ENCODE data around the gene PHTF2. TPM values are rescaled to one million over a fixed set of nuclear protein-coding genes. Genes with fewer than 3 reads are reported as not detected.

Gene PHTF2
- polyA plus RNA-seq (2013) = 14.7 TPM

- CTCF ChIA-PET = interaction anchor here (0.8 to 3.2 kb wide), 7 partner anchors 11 to 147 kb away, joined by 3 to 9 read pairs (median 4); no protein-coding TSS in a partner anchor
- no peaks in the 10 kb centered on the region for H3K27me3 ChIP-seq (replicated peaks in 2 of 5; ENCODE audit: control insufficient read depth in 4 of 5, insufficient read depth in 5 of 5, low read length in 4 of 5)
- H3K27ac ChIP-seq (ENCODE audit: insufficient read depth in 1 of 2, low read depth in 1 of 2, low read length in 2 of 2, poor library complexity in 1 of 2, severe bottlenecking in 2 of 2) = peak within 1 kb of the TSS; percentile 69 to 84
- 0% methylated on average over 58 of the region's 61 CpGs for WGBS (ENCODE audit: insufficient coverage)
- POLR2A ChIA-PET = interaction anchor here (0.5 kb wide), 1 partner anchor 78 kb away, joined by 7 read pairs; no protein-coding TSS in a partner anchor
- H3K36me3 ChIP-seq (ENCODE audit: control insufficient read depth in 4 of 4, insufficient read depth in 4 of 4, low read length in 3 of 4) = peaks cover 0 to 9% (median 6%) of the 10 kb centered on the region in 4 experiments
- H3K9me3 ChIP-seq (ENCODE audit: control extremely low read depth in 1 of 5, control insufficient read depth in 4 of 5, insufficient read depth in 2 of 5, low read depth in 1 of 5, low read length in 4 of 5) = no peaks in the 10 kb centered on the region
- peak; percentile 99 to 100 (median 100) for DNase-seq
- H3K4me3 ChIP-seq (ENCODE audit: control insufficient read depth in 1 of 7, extremely low read depth in 1 of 7, insufficient read depth in 4 of 7, low read depth in 2 of 7, low read length in 6 of 7) = peak within 1 kb of the TSS; percentile 78 to 99 (median 97)
- H3K4me1 ChIP-seq (ENCODE audit: control extremely low read depth in 1 of 4, control insufficient read depth in 4 of 4, insufficient read depth in 4 of 4, low read length in 3 of 4) = peaks cover 25 to 51% (median 37%) of the 10 kb centered on the region in 4 experiments
Measured at GRCh38 chr7:77798394-77799077, at the start of gene PHTF2, which contains the start of gene TMEM60. PHTF2 (plus strand) TSS chr7:77798773. TMEM60 (minus strand) TSS chr7:77798434; CDS start chr7:77794373, 4,061 bp downstream.

GRCh38 chr7:77752016-77752415 lies 46.6 kb upstream of the PHTF2 start:
- H3K4me3 ChIP-seq (ENCODE audit: control insufficient read depth in 1 of 7, extremely low read depth in 1 of 7, insufficient read depth in 4 of 7, low read depth in 2 of 7, low read length in 6 of 7) = peak overlapping the region in 3 of 7 experiments; percentile 32 to 55 (median 49)
- ChIA-PET POLR2A (interaction anchor here (1.2 kb wide), 1 partner anchor 37 kb away, joined by 3 read pairs; no protein-coding TSS in a partner anchor), CTCF (interaction anchor here (1.0 to 6.3 kb wide), 6 partner anchors 10 to 93 kb away, joined by 3 to 69 read pairs (median 4); partner anchors contain the start of gene RSBN1L)
- no peaks in the 10 kb centered on the region for H3K27me3 ChIP-seq (replicated peaks in 2 of 5; ENCODE audit: control insufficient read depth in 4 of 5, insufficient read depth in 5 of 5, low read length in 4 of 5)
- DNase-seq = peak; percentile 93 to 99 (median 98)
- WGBS (ENCODE audit: insufficient coverage) = no CpG with 5 or more reads among the region's 2 CpGs
- H3K36me3 ChIP-seq (ENCODE audit: control insufficient read depth in 4 of 4, insufficient read depth in 4 of 4, low read length in 3 of 4) = peaks cover 2 to 10% (median 7%) of the 10 kb centered on the region in 4 experiments
- H3K9me3 ChIP-seq (ENCODE audit: control extremely low read depth in 1 of 5, control insufficient read depth in 4 of 5, insufficient read depth in 2 of 5, low read depth in 1 of 5, low read length in 4 of 5) = peaks cover 0 to 3% (median 0%) of the 10 kb centered on the region in 5 experiments
- peaks cover 24 to 43% (median 39%) of the 10 kb centered on the region in 4 experiments for H3K4me1 ChIP-seq (ENCODE audit: control extremely low read depth in 1 of 4, control insufficient read depth in 4 of 4, insufficient read depth in 4 of 4, low read length in 3 of 4)
- H3K27ac ChIP-seq (ENCODE audit: insufficient read depth in 1 of 2, low read depth in 1 of 2, low read length in 2 of 2, poor library complexity in 1 of 2, severe bottlenecking in 2 of 2) = peak overlapping the region; percentile 69 to 83

GRCh38 chr7:77753173-77753572 lies 45.4 kb upstream of the PHTF2 start:
- WGBS (ENCODE audit: insufficient coverage) = no CpG with 5 or more reads among the region's 1 CpG
- DNase-seq = peak in 2 of 3 donors; percentile 61 to 74
- Histone ChIP-seq H3K27ac (ENCODE audit: insufficient read depth in 1 of 2, low read depth in 1 of 2, low read length in 2 of 2, poor library complexity in 1 of 2, severe bottlenecking in 2 of 2) (peak overlapping the region; percentile 56 to 83), H3K9me3 (ENCODE audit: control extremely low read depth in 1 of 5, control insufficient read depth in 4 of 5, insufficient read depth in 2 of 5, low read depth in 1 of 5, low read length in 4 of 5) (no peaks in the 10 kb centered on the region), H3K36me3 (ENCODE audit: control insufficient read depth in 4 of 4, insufficient read depth in 4 of 4, low read length in 3 of 4) (peaks cover 2 to 12% (median 6%) of the 10 kb centered on the region in 4 experiments), H3K4me1 (ENCODE audit: control extremely low read depth in 1 of 4, control insufficient read depth in 4 of 4, insufficient read depth in 4 of 4, low read length in 3 of 4) (peaks cover 28 to 47% (median 44%) of the 10 kb centered on the region in 4 experiments), H3K27me3 (replicated peaks in 2 of 5; ENCODE audit: control insufficient read depth in 4 of 5, insufficient read depth in 5 of 5, low read length in 4 of 5) (no peaks in the 10 kb centered on the region), H3K4me3 (ENCODE audit: control insufficient read depth in 1 of 7, extremely low read depth in 1 of 7, insufficient read depth in 4 of 7, low read depth in 2 of 7, low read length in 6 of 7) (peak overlapping the region in 2 of 7 experiments; percentile 8 to 14)
- POLR2A ChIA-PET = interaction anchor here (1.2 kb wide), 1 partner anchor 38 kb away, joined by 3 read pairs; no protein-coding TSS in a partner anchor
- CTCF ChIA-PET = interaction anchor here (0.9 to 6.3 kb wide), 10 partner anchors 9 to 102 kb away, joined by 3 to 69 read pairs (median 5); partner anchors contain the start of gene RSBN1L

- POLR2A ChIA-PET = no interaction called here
- H3K27ac ChIP-seq (ENCODE audit: insufficient read depth in 1 of 2, low read depth in 1 of 2, low read length in 2 of 2, poor library complexity in 1 of 2, severe bottlenecking in 2 of 2) = no peak overlapping the region
Measured at GRCh38 chr7:77757589-77757988, 41.0 kb upstream of the PHTF2 start.

GRCh38 chr7:77759294-77759889 lies 39.2 kb upstream of the PHTF2 start:
- 0% methylated on average over 1 of the region's 3 CpGs for WGBS (ENCODE audit: insufficient coverage)
- Histone ChIP-seq H3K27ac (ENCODE audit: insufficient read depth in 1 of 2, low read depth in 1 of 2, low read length in 2 of 2, poor library complexity in 1 of 2, severe bottlenecking in 2 of 2) (peak overlapping the region in 1 of 2 experiments; percentile 59), H3K4me1 (ENCODE audit: control extremely low read depth in 1 of 4, control insufficient read depth in 4 of 4, insufficient read depth in 4 of 4, low read length in 3 of 4) (peaks cover 14 to 37% (median 25%) of the 10 kb centered on the region in 4 experiments), H3K27me3 (replicated peaks in 2 of 5; ENCODE audit: control insufficient read depth in 4 of 5, insufficient read depth in 5 of 5, low read length in 4 of 5) (no peaks in the 10 kb centered on the region), H3K36me3 (ENCODE audit: control insufficient read depth in 4 of 4, insufficient read depth in 4 of 4, low read length in 3 of 4) (peaks cover 0 to 8% (median 2%) of the 10 kb centered on the region in 4 experiments), H3K9me3 (ENCODE audit: control extremely low read depth in 1 of 5, control insufficient read depth in 4 of 5, insufficient read depth in 2 of 5, low read depth in 1 of 5, low read length in 4 of 5) (no peaks in the 10 kb centered on the region), H3K4me3 (ENCODE audit: control insufficient read depth in 1 of 7, extremely low read depth in 1 of 7, insufficient read depth in 4 of 7, low read depth in 2 of 7, low read length in 6 of 7) (no peak overlapping the region)
- POLR2A ChIA-PET = no interaction called here
- peak; percentile 81 to 92 (median 85) for DNase-seq
- CTCF ChIA-PET = interaction anchor here (0.7 to 3.7 kb wide), 25 partner anchors 10 to 173 kb away, joined by 3 to 78 read pairs (median 4); partner anchors contain the start of genes PHTF2, RSBN1L and TMEM60

More at GRCh38 chr7:77757589-77757988, 41.0 kb upstream of the PHTF2 start:
- H3K4me1 ChIP-seq (ENCODE audit: control extremely low read depth in 1 of 4, control insufficient read depth in 4 of 4, insufficient read depth in 4 of 4, low read length in 3 of 4) = peaks cover 31 to 50% (median 41%) of the 10 kb centered on the region in 4 experiments
- WGBS (ENCODE audit: insufficient coverage) = no CpG with 5 or more reads among the region's 1 CpG
- DNase-seq = no peak
- H3K4me3 ChIP-seq (ENCODE audit: control insufficient read depth in 1 of 7, extremely low read depth in 1 of 7, insufficient read depth in 4 of 7, low read depth in 2 of 7, low read length in 6 of 7) = no peak overlapping the region
- peaks cover 0 to 8% (median 2%) of the 10 kb centered on the region in 4 experiments for H3K36me3 ChIP-seq (ENCODE audit: control insufficient read depth in 4 of 4, insufficient read depth in 4 of 4, low read length in 3 of 4)
- CTCF ChIA-PET = interaction anchor here (0.6 to 6.3 kb wide), 17 partner anchors 15 to 388 kb away, joined by 3 to 69 read pairs (median 5); partner anchors contain the start of genes PHTF2, RSBN1L and TMEM60
- no peaks in the 10 kb centered on the region for H3K27me3 ChIP-seq (replicated peaks in 2 of 5; ENCODE audit: control insufficient read depth in 4 of 5, insufficient read depth in 5 of 5, low read length in 4 of 5)
- no peaks in the 10 kb centered on the region for H3K9me3 ChIP-seq (ENCODE audit: control extremely low read depth in 1 of 5, control insufficient read depth in 4 of 5, insufficient read depth in 2 of 5, low read depth in 1 of 5, low read length in 4 of 5)

GRCh38 chr7:77760809-77761453 lies 37.6 kb upstream of the PHTF2 start:
- no peak overlapping the region for H3K4me3 ChIP-seq (ENCODE audit: control insufficient read depth in 1 of 7, extremely low read depth in 1 of 7, insufficient read depth in 4 of 7, low read depth in 2 of 7, low read length in 6 of 7)
- ChIA-PET POLR2A (no interaction called here), CTCF (interaction anchor here (0.9 to 3.7 kb wide), 8 partner anchors 63 to 281 kb away, joined by 3 to 78 read pairs (median 6); partner anchors contain the start of gene RSBN1L)
- DNase-seq = peak in 2 of 3 donors; percentile 12 to 33
- 100% methylated on average over 4 of the region's 10 CpGs for WGBS (ENCODE audit: insufficient coverage)
- no peaks in the 10 kb centered on the region for H3K27me3 ChIP-seq (replicated peaks in 2 of 5; ENCODE audit: control insufficient read depth in 4 of 5, insufficient read depth in 5 of 5, low read length in 4 of 5)
- H3K36me3 ChIP-seq (ENCODE audit: control insufficient read depth in 4 of 4, insufficient read depth in 4 of 4, low read length in 3 of 4) = peaks cover 0 to 4% (median 1%) of the 10 kb centered on the region in 4 experiments
- H3K27ac ChIP-seq (ENCODE audit: insufficient read depth in 1 of 2, low read depth in 1 of 2, low read length in 2 of 2, poor library complexity in 1 of 2, severe bottlenecking in 2 of 2) = no peak overlapping the region
- peaks cover 12 to 34% (median 20%) of the 10 kb centered on the region in 4 experiments for H3K4me1 ChIP-seq (ENCODE audit: control extremely low read depth in 1 of 4, control insufficient read depth in 4 of 4, insufficient read depth in 4 of 4, low read length in 3 of 4)
- no peaks in the 10 kb centered on the region for H3K9me3 ChIP-seq (ENCODE audit: control extremely low read depth in 1 of 5, control insufficient read depth in 4 of 5, insufficient read depth in 2 of 5, low read depth in 1 of 5, low read length in 4 of 5)
